ENCODE data around the gene SRSF2.

SRSF2 gene

GRCh38 chr17:76697702-76698465 is 39.2 kb downstream of the SRSF2 start:
- Histone ChIP-seq H3K4me1 (ENCODE audit: insufficient read depth, insufficient read length) (peaks cover 28% of the 10 kb centered on the region), H3K9me3 (ENCODE audit: insufficient read depth, low read length) (no peaks in the 10 kb centered on the region), H3K9ac (ENCODE audit: insufficient read length, low read depth) (peak overlapping the region; percentile 17), H3K36me3 (ENCODE audit: insufficient read depth, insufficient read length, low read length) (peaks cover 8% of the 10 kb centered on the region), H3K4me3 (ENCODE audit: insufficient read length, low read depth) (no peak overlapping the region), H3K27me3 (ENCODE audit: insufficient read depth, insufficient read length) (no peaks in the 10 kb centered on the region)
- no peak for DNase-seq (ENCODE audit: low read depth, low spot score)
- TF ChIP-seq ZNF274 (IDR thresholded peaks at IDR 0.05; ENCODE audit: low read depth, low read length), result no peak
- TF ChIP-seq SUZ12 (IDR thresholded peaks at IDR 0.05; ENCODE audit: extremely low read depth, insufficient read depth, insufficient read length), result no peak
- no peak for TF ChIP-seq YY1 (IDR thresholded peaks at IDR 0.05; ENCODE audit: insufficient read depth, insufficient read length)

GRCh38 chr17:76696763-76697701 is 40.1 kb downstream of the SRSF2 start:
- Histone ChIP-seq H3K4me3 (ENCODE audit: insufficient read length, low read depth) (no peak overlapping the region), H3K9me3 (ENCODE audit: insufficient read depth, low read length) (no peaks in the 10 kb centered on the region), H3K4me1 (ENCODE audit: insufficient read depth, insufficient read length) (peaks cover 28% of the 10 kb centered on the region), H3K36me3 (ENCODE audit: insufficient read depth, insufficient read length, low read length) (peaks cover 8% of the 10 kb centered on the region), H3K9ac (ENCODE audit: insufficient read length, low read depth) (no peak overlapping the region), H3K27me3 (ENCODE audit: insufficient read depth, insufficient read length) (no peaks in the 10 kb centered on the region)
- TF ChIP-seq ZNF274 (IDR thresholded peaks at IDR 0.05; ENCODE audit: low read depth, low read length), result no peak
- no peak for TF ChIP-seq SUZ12 (IDR thresholded peaks at IDR 0.05; ENCODE audit: extremely low read depth, insufficient read depth, insufficient read length)
- no peak for TF ChIP-seq YY1 (IDR thresholded peaks at IDR 0.05; ENCODE audit: insufficient read depth, insufficient read length)
- DNase-seq (ENCODE audit: low read depth, low spot score), result no peak

- H3K27me3 ChIP-seq (ENCODE audit: insufficient read depth, insufficient read length), result no peaks in the 10 kb centered on the region
- TF ChIP-seq YY1 (IDR thresholded peaks at IDR 0.05; ENCODE audit: insufficient read depth, insufficient read length) (no peak), ZNF274 (IDR thresholded peaks at IDR 0.05; ENCODE audit: low read depth, low read length) (no peak), SUZ12 (IDR thresholded peaks at IDR 0.05; ENCODE audit: extremely low read depth, insufficient read depth, insufficient read length) (no peak)
- no peak for DNase-seq (ENCODE audit: low read depth, low spot score)
- H3K9me3 ChIP-seq (ENCODE audit: insufficient read depth, low read length), result no peaks in the 10 kb centered on the region
- H3K4me1 ChIP-seq (ENCODE audit: insufficient read depth, insufficient read length), result peaks cover 18% of the 10 kb centered on the region
- no peak overlapping the region for H3K9ac ChIP-seq (ENCODE audit: insufficient read length, low read depth)
- no peak overlapping the region for H3K4me3 ChIP-seq (ENCODE audit: insufficient read length, low read depth)
- peaks cover 8% of the 10 kb centered on the region for H3K36me3 ChIP-seq (ENCODE audit: insufficient read depth, insufficient read length, low read length)
Observed at GRCh38 chr17:76695059-76695831, 41.9 kb downstream of the SRSF2 start.

GRCh38 chr17:76691379-76692191 is 45.5 kb downstream of the SRSF2 start:
- Histone ChIP-seq H3K9me3 (ENCODE audit: insufficient read depth, low read length) (no peaks in the 10 kb centered on the region), H3K36me3 (ENCODE audit: insufficient read depth, insufficient read length, low read length) (peaks cover 19% of the 10 kb centered on the region), H3K4me3 (ENCODE audit: insufficient read length, low read depth) (no peak overlapping the region), H3K9ac (ENCODE audit: insufficient read length, low read depth) (no peak overlapping the region), H3K27me3 (ENCODE audit: insufficient read depth, insufficient read length) (no peaks in the 10 kb centered on the region), H3K4me1 (ENCODE audit: insufficient read depth, insufficient read length) (peaks cover 21% of the 10 kb centered on the region)
- no peak for DNase-seq (ENCODE audit: low read depth, low spot score)
- TF ChIP-seq ZNF274 (IDR thresholded peaks at IDR 0.05; ENCODE audit: low read depth, low read length) (no peak), YY1 (IDR thresholded peaks at IDR 0.05; ENCODE audit: insufficient read depth, insufficient read length) (no peak), SUZ12 (IDR thresholded peaks at IDR 0.05; ENCODE audit: extremely low read depth, insufficient read depth, insufficient read length) (no peak)

GRCh38 chr17:76690596-76691280 is 46.4 kb downstream of the SRSF2 start:
- peaks cover 18% of the 10 kb centered on the region for H3K36me3 ChIP-seq (ENCODE audit: insufficient read depth, insufficient read length, low read length)
- peaks cover 20% of the 10 kb centered on the region for H3K4me1 ChIP-seq (ENCODE audit: insufficient read depth, insufficient read length)
- H3K4me3 ChIP-seq (ENCODE audit: insufficient read length, low read depth), result no peak overlapping the region
- H3K9me3 ChIP-seq (ENCODE audit: insufficient read depth, low read length), result no peaks in the 10 kb centered on the region
- H3K9ac ChIP-seq (ENCODE audit: insufficient read length, low read depth), result no peak overlapping the region
- DNase-seq (ENCODE audit: low read depth, low spot score), result no peak
- no peaks in the 10 kb centered on the region for H3K27me3 ChIP-seq (ENCODE audit: insufficient read depth, insufficient read length)
- TF ChIP-seq SUZ12 (IDR thresholded peaks at IDR 0.05; ENCODE audit: extremely low read depth, insufficient read depth, insufficient read length) (no peak), YY1 (IDR thresholded peaks at IDR 0.05; ENCODE audit: insufficient read depth, insufficient read length) (no peak), ZNF274 (IDR thresholded peaks at IDR 0.05; ENCODE audit: low read depth, low read length) (no peak)

- peaks cover 20% of the 10 kb centered on the region for H3K4me1 ChIP-seq (ENCODE audit: insufficient read depth, insufficient read length)
- no peak overlapping the region for H3K4me3 ChIP-seq (ENCODE audit: insufficient read length, low read depth)
- H3K27me3 ChIP-seq (ENCODE audit: insufficient read depth, insufficient read length), result no peaks in the 10 kb centered on the region
- peaks cover 19% of the 10 kb centered on the region for H3K36me3 ChIP-seq (ENCODE audit: insufficient read depth, insufficient read length, low read length)
- no peak for TF ChIP-seq SUZ12 (IDR thresholded peaks at IDR 0.05; ENCODE audit: extremely low read depth, insufficient read depth, insufficient read length)
- no peak for TF ChIP-seq YY1 (IDR thresholded peaks at IDR 0.05; ENCODE audit: insufficient read depth, insufficient read length)
- no peak for TF ChIP-seq ZNF274 (IDR thresholded peaks at IDR 0.05; ENCODE audit: low read depth, low read length)
- H3K9me3 ChIP-seq (ENCODE audit: insufficient read depth, low read length), result no peaks in the 10 kb centered on the region
- no peak for DNase-seq (ENCODE audit: low read depth, low spot score)
- H3K9ac ChIP-seq (ENCODE audit: insufficient read length, low read depth), result no peak overlapping the region
Observed at GRCh38 chr17:76689859-76690258, 47.3 kb downstream of the SRSF2 start.
